ENCODE results near the gene USP48.
A peak's percentile ranks its signal among the peaks of the same experiment; 100 is the strongest.

The USP48 gene

GRCh38 chr1:21667348-21668231 lies 115.4 kb downstream of the USP48 start:
- DNase-seq, result no peak

GRCh38 chr1:21666576-21667320 lies 116.2 kb downstream of the USP48 start:
- DNase-seq, result no peak

GRCh38 chr1:21665711-21666575 lies 117.0 kb downstream of the USP48 start:
- DNase-seq, result no peak

GRCh38 chr1:21664806-21665588 lies 118.0 kb downstream of the USP48 start:
- DNase-seq, result no peak

- no peak for DNase-seq
Observed at GRCh38 chr1:21663951-21664805, 118.8 kb downstream of the USP48 start.

GRCh38 chr1:21663248-21663950 lies 119.5 kb downstream of the USP48 start:
- no peak for DNase-seq

GRCh38 chr1:21662426-21663247 lies 120.3 kb downstream of the USP48 start:
- no peak for DNase-seq

- no peak for DNase-seq
Observed at GRCh38 chr1:21661886-21662285, 121.1 kb downstream of the USP48 start.

- no peak for DNase-seq
Observed at GRCh38 chr1:21659924-21660326, 123.0 kb downstream of the USP48 start.

GRCh38 chr1:21659099-21659923 lies 123.6 kb downstream of the USP48 start:
- DNase-seq, result peak; percentile 77 to 80

- no peak for DNase-seq
Observed at GRCh38 chr1:21657456-21658190, 125.3 kb downstream of the USP48 start.

- DNase-seq, result no peak
Observed at GRCh38 chr1:21655748-21656147, 127.2 kb downstream of the USP48 start.

- no peak for DNase-seq
Observed at GRCh38 chr1:21655259-21655658, 127.7 kb downstream of the USP48 start.

GRCh38 chr1:21654209-21654608 lies 128.7 kb downstream of the USP48 start:
- DNase-seq, result no peak

GRCh38 chr1:21653744-21654100 lies 129.2 kb downstream of the USP48 start:
- no peak for DNase-seq

- DNase-seq, result no peak
Observed at GRCh38 chr1:21652937-21653743, 129.8 kb downstream of the USP48 start.
